Choroid plexus epithelial cell (primary cell): Measurements from ENCODE around the gene ATM.
A peak's percentile ranks its signal among the peaks of the same experiment; 100 is the strongest.
"Not testable (repeated sequence)": the region's sequence is repeated elsewhere in the genome, so short reads cannot be mapped to it uniquely, and the experiment has no call there.

Experiments used
- DNase-seq: peaks from one replicate; pipeline ENCODE4 v3.0.0-alpha.2; 2010; ENCODE audit warnings: low read depth
- H3K4me3 ChIP-seq: 2 replicates; pipeline ENCODE4 v1.5.1; 2011; ENCODE audit warnings: low read depth, mild to moderate bottlenecking, control low read depth, low read length, moderate library complexity
- CTCF ChIP-seq: conservative IDR thresholded peaks from 2 replicates; pipeline ENCODE4 v1.5.1; 2011; ENCODE audit warnings: low read depth, mild to moderate bottlenecking, control low read depth, inconsistent platforms, low read length, moderate library complexity

ATM gene

DNA sequence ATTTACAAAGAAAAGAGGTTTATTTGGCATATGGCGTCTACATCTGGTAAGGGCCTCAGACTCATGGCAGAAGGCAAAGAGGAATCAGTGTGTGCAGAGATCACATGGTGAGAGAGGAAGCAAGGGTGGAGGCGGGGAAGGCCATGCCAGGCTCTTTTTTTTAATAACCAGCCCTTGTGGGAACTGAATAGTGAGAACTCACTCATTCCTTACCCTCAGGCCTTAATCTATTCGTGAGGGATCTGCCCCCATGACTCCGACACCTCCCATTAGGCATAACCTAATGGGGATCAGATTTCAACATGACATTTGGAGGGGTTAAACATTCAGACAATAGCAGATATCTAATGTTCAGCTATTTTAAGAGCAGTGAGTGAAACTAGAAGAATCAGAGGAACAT, 55.7 kb downstream of the ATM start:
- peak; percentile 24 for DNase-seq
- H3K4me3 ChIP-seq, result no peak overlapping the region
- TF ChIP-seq CTCF, result no peak

DNA sequence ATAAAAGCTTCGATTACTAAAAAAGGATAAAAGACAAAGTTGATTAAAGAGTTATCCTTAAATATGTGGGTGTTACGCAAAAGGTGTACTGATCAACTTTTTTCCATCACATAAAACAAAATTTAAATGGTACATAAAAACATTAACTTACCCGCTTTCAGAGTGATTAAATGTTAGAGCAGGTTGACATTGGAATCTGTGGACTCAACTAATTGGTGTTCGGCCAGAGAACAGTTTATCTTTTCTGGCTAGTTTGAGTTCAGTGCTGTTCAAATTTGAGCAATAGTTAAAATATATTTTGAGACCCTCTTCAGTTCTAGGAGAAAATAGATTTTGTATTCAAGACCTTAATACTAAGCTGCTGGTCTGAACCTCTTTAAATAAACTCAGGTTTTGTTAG, 56.1 kb downstream of the ATM start:
- TF ChIP-seq CTCF, result no peak
- no peak for DNase-seq
- H3K4me3 ChIP-seq, result no peak overlapping the region

GRCh38 chr11:108286370-108286769, 63.5 kb downstream of the ATM start:
- no peak for TF ChIP-seq CTCF
- DNase-seq, result no peak
- H3K4me3 ChIP-seq, result no peak overlapping the region

- no peak overlapping the region for H3K4me3 ChIP-seq
- no peak for TF ChIP-seq CTCF
- no peak for DNase-seq
These were observed 64.1 kb downstream of the ATM start for GRCh38 chr11:108286956-108287355.

- not testable (repeated sequence) for H3K4me3 ChIP-seq, DNase-seq
These were observed 66.2 kb downstream of the ATM start for GRCh38 chr11:108289066-108289465.

- no peak for TF ChIP-seq CTCF
- no peak for DNase-seq
- no peak overlapping the region for H3K4me3 ChIP-seq
These were observed 66.8 kb downstream of the ATM start for GRCh38 chr11:108289699-108290098.

GRCh38 chr11:108293229-108293628, 70.4 kb downstream of the ATM start:
- no peak for DNase-seq
- TF ChIP-seq CTCF, result no peak
- H3K4me3 ChIP-seq, result no peak overlapping the region
